ENCODE results near the gene TRIM65.

DNA sequence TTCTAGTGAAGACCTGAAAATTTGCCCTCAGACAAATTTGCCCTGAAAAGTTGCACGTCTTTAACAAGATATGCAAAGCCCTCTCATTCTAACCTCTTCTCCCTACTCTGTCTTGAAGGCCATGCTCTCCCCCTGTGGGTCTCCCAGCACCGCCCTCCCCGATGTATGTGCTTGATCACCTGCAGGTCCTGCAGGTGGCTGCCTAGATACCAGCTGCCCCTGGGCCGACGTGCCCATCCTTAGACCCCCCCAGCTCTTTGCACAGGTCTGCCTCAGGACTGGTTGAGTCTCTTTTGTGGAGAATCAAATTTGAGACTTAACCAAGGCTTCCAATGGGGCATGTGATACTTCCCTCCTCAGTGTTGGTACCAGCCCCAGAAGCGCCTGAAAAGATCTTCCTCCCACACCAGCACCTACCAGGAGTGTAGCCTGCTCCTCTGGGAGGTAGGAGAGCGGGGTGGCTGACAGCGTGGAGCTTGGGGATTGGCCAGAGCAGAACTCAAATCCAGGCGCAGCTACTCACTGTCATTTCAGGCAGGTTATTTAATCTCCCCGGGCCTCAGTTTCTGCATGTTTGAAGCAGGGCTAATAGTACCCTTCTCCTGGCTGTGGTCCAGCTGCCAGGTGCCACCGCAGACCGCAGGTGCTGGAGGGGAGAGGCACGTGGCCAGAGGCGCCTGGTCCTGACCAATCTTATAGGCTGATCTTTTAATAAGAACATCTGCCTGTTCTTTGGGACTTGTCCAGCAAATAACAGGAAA lies 12.5 kb upstream of the TRIM65 start:
- TF ChIP-seq, protein P1, sequence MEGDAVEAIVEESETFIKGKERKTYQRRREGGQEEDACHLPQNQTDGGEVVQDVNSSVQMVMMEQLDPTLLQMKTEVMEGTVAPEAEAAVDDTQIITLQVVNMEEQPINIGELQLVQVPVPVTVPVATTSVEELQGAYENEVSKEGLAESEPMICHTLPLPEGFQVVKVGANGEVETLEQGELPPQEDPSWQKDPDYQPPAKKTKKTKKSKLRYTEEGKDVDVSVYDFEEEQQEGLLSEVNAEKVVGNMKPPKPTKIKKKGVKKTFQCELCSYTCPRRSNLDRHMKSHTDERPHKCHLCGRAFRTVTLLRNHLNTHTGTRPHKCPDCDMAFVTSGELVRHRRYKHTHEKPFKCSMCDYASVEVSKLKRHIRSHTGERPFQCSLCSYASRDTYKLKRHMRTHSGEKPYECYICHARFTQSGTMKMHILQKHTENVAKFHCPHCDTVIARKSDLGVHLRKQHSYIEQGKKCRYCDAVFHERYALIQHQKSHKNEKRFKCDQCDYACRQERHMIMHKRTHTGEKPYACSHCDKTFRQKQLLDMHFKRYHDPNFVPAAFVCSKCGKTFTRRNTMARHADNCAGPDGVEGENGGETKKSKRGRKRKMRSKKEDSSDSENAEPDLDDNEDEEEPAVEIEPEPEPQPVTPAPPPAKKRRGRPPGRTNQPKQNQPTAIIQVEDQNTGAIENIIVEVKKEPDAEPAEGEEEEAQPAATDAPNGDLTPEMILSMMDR (conservative IDR thresholded peaks at IDR 0.05) = no peak
- TF ChIP-seq EZH2 (IDR thresholded peaks at IDR 0.05; ENCODE audit: low read depth) = no peak

Measured in PC-9 (cell line).